NCI-H1105 treated with DMSO at 0.1 percent for 48 hours (cell line): ENCODE data around the gene ZNF282.

Source experiments
- DNase-seq: peaks from one replicate; lab custom pipeline; 2025; lab: John Stamatoyannopoulos, UW

Gene ZNF282

DNA sequence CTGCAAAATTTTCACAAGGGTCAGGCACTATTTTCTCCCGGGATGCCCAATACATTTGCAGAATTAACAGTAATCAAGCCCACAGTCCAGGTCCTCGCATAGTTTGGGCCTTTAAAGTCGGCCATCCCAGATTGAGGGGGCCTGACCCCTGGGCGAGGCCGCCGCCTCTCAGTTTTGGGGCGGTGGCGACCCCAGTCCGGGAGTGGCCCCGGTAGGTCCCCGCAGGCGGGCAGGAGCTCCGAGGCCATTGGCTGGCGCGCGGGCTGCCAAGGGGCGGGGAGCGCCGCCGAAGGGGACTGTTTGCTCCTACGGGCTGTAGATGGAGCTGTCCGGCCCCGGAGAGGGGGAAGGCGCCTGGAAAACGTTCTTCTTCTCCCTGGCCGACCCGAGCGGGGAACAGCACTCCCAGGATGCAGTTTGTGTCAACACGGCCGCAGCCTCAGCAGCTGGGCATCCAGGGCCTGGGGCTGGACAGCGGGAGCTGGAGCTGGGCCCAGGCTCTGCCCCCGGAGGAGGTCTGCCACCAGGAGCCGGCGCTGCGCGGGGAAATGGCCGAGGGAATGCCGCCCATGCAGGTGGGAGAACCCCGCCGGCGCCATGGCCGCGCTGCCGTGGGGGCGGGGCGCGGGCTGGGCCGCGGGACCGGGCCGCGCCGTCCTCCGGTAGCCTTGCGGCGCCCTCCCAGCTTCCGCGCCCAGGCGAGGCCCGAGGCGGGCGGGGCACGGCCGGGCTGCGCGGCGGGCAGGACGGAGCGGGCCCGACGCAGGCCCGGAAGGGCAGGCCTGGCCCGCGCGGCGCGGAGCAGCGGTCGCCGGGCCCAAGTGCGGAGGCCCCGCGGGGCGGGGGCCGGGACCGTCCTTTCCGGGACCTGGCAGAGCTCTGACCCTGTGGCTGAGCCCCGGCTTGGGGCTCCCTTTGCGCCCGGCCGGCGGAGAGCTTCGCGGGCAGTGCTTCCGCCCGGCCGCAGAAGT lies at the start of gene ZNF282:
TSS of gene ZNF282 (plus strand) at position 367 of the 971 bp plus-strand sequence. CDS start at position 411, 44 bp downstream.
- DNase-seq, result peak; percentile 87

DNA sequence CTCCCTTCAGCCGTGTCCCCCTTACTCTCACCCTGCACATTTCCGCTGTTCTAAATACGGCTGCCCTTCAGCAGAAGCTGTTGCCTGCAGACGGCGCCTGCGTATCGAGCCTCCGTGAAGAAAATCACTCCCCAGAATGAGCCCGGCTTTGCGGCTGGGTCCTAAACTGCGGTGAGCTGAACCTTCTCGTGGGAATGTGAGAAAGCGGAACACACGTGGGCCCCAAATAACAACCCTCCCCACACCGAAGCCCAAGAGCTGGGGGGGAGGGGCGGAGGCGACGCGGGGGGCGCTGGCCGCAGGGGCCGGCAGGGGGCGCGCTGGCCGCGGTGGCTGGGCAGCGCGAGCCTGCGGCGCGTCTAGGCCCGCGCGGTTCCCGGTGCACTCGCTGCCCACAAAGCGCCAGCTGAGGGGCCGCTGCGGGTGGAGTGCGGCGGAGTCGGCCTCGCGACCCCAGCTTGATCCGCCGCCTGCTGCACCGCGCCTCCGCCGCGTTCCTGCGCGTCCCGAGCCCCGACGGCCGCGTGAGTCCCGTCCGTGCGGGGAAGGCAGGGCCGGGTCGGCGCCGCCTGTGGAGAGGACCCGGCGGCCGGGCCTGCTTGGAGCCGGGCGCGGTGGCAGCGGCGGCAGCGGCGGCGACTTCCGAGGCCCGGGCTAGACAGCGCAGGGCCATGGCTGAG lies 48.1 kb upstream of the ZNF282 start, which contains the start of gene ZNF398:
TSS of gene ZNF398 (plus strand) at position 382 of the 680 bp plus-strand sequence. CDS start at position 672, 290 bp downstream.
- DNase-seq, result peak; percentile 81

DNA sequence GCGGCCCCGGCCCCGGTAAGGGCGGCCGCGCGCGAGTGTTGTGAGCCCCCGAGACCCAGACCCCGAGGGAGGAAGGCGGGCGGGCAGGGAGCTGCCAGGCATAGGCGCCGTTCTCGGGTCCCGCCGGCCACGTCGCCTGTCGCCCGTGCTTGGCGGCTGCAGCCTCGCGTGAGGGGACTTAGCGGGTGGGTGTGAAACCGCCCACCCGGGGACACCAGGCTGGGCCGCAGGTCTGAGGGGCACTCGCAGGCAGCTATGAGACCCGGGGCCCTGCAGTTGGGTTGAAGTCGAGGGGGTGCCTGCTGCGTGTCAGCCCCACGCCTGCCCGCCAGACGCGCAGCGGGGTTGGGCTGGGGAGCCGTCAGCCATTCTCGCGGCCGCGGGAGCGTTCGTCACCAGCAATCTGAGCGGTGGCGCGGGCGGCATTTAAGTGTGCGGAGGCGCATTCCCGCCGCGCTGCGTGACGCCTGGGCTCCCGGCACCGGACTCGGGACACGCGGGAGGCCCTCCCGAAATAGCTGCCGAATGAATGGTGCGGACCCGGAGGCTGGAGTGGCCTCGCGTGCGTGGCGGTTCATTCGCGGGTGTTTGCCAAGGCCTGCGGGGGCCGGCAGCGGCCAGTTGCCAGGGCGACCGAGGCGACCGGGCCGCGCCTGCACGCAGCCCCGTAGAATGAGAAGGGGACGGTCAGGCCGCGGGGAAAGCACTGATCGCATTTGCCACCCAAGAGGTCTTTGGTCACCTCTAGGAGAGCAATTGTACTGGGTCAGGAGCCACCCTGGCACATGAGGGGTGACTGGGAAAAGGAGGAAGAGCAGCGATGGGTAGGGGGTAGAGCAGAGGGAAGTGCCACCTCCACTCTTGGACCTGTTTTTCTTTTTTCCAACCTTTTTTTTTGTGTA lies 47.3 kb upstream of the ZNF282 start:
- peak; percentile 25 for DNase-seq

DNA sequence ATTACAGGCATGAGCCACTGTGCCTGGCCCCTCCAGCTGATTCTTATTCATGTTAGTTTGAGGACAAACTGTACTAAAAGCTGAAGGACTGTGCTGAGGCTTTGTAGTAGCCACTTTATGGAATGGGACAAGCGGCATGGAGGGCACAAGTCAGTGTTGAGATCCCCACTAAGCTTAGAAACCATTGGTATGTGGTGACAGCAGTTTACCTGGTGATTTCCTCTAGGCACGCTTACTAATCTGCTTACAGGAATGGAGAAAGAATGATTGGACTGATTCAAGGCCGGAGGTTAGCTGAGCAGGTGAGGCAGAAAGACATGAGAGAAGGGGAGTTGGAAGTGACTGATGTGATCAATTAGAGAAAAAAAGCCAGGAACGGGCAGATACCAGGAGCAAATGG lies 44.4 kb upstream of the ZNF282 start:
- no peak for DNase-seq

DNA sequence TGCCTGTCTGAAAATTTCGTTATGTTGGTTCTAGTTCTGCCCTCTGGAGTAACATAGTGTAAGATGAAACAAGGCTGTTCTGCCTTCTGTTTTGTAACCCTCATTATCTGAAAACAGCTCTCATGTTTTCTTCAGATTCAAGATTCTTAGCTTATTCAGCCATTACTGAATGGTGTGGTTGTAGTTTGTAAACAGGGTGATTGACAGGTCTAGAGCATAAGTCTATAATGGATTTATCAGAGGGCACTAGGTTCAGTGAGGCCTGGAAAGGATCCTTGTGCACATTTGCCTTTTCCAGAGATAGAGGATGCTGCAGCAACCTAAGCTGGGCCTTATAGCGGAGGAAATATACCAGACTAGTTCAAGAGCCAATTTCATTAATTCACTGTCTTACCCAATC lies 42.0 kb upstream of the ZNF282 start:
- DNase-seq, result no peak

DNA sequence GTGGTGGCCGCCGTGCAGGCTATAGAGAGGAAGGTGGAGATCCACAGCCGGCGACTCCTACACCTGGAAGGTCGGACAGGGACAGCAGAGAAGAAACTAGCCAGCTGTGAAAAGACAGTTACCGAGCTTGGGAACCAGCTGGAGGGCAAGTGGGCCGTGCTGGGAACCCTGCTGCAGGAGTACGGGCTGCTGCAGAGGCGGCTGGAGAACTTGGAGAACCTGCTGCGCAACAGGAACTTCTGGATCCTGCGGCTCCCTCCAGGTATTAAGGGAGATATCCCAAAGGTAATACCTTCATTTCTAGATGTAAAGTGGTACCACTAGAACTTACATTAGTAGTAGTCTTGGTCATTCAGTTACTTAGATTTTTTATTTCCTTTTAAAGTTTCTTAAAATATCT lies 41.3 kb upstream of the ZNF282 start:
- DNase-seq, result no peak

DNA sequence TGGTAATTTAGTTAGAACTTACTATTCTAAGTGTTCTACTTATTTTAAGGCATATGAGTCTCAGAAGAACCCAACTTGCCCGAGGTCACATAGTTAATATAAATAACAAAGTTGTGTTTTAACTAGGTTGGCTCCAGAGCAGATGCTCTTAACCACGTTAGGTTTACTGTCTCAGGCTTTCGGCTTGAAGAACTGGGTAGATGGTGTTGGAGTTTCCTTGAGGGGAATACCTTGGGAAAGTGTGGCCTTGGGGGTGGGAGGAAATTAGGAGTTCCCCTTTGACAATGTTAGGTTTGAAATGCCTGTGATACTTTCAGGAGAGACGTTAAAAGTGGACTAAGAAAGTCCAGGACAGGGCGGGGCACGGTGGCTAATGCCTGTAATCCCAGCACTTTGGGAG lies 38.4 kb upstream of the ZNF282 start:
- no peak for DNase-seq

DNA sequence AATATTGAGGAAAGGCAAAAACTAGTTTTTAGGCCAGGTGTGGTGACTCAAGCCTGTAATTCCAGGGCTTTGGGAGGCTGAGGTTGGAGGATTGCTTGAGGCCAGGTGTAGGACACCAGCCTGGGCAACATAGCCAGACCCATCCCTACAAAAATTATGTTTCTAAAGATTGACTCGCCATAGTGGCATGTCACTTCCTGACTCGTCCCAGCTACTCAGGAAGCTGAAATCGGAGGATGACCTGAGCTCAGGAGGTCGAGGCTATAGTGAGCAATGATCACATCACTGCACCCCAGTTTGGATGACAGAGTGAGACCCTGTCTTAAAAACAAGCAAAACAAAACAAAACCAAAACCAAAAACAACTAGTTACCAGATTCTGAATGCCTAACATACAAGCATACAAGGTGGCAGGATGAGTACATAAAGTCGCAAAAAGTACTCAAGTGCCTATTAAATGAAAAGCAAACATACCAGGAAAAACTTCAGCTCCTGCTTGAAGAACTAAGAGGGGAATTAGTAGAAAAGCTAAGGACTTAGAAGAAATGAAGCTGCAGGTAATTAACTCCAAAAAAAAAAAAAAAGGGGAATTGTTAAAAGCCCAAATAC lies 34.0 kb upstream of the ZNF282 start:
- no peak for DNase-seq

DNA sequence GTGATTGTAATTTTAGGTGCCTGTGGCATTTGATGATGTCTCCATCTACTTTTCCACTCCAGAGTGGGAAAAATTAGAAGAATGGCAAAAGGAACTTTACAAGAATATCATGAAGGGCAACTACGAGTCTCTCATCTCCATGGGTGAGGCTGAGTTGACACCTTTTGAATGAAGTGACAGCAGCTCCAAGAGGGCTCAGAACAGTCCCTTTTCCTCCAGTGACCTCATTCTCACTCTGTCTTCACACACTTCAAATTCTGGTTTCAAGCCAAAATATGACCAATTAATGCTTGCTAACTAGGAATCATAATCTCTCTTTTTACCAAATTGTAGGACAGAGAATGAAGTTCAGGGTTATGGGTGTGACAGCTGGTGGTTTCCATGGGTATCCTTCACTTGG lies 29.2 kb upstream of the ZNF282 start:
- DNase-seq, result no peak

DNA sequence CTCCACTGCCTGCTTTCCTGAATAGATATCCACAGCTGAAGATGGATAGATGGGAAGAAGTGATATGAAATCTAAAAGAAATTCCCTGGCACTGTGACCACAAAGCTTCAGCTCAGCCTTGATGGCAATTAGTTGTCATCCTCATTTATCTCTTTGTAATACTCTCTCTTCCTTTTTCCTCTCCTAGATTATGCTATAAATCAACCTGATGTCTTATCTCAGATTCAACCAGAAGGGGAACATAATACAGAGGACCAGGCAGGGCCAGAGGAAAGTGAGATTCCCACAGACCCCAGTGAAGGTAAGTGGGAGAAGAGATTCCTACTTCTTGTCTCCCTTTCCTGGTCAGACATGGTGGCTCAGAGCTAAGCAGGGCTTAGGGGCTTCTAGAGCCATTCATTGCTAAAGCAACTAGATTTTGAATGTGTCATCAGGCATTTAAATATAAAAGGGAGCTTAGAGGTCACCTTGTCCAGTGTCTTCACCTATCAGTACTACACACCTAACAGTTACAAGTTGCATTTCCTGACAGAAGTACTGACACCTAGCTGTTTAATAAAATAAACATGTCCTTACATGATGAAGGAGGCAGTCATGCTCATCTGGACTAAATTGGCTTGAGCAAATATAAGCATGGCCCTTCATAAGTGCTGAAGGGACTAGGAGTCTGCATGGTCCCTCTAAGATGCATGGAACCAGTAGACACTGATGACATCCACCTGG lies 28.6 kb upstream of the ZNF282 start:
- DNase-seq, result no peak

DNA sequence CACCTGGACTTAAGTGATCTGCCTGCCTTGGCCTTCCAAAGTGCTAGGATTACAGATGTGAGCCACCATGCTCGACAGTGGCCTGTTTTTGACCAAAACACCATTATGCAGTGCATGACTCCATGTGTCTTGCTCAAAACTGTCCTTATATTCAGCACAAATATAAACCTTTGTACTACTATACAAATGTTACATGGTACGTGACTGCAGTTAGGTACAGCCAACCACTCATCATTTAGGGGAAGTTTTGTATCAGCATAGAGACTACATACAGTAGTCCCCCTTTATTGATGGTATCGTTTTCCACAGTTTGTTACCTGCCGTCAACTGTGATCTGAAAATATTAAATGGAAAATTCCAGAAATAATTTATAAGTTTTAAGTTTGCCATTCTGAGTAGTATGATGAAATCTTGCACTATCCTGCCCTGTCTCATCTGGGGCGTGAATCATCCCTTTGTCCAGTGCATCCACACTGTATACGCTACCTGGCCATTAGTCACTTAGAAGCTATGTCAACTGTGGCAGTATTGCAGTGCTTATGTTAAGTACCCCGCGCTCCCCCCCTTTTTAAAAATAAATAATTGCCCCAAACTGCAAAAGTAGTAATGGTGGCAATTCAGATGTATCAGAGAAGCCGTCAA lies 23.3 kb upstream of the ZNF282 start:
- DNase-seq, result no peak

DNA sequence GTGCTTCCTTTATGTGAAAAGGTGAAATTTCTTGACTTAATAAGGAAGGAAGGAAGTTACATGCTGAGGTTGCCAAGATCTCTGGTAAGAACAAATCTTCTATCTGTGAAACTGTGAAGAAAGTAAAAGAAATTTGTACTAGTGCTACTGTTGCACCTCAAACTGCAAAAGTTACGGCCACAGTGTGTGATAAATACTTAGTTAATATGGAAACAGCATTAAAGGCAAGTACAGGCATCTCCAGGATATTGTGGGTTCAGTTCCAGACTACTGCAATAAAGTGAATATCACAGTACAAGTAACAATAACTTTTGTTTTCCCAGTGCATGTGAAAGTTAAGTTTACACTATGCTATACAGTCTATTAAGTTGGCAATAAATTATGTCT lies 22.8 kb upstream of the ZNF282 start:
- DNase-seq, result no peak

DNA sequence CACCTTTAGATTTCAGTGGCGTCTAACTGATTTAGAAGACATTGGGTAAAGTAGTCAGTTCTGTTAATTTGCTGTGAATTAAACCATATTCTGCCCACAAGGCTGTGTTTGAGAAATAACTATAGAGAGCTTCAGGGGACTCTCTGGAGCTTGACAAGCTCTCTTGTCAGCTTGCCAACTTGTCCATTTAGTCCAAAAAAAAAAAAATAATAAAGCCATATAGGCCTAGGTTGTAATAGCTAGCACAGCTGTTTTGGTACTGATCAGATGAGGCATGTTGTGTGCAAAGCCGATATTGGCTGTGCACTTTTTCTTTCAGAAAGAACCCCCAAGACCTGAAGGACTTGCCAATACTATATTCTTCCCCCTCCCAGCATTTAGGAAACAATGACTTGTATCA lies 20.2 kb upstream of the ZNF282 start:
- peak; percentile 57 for DNase-seq

DNA sequence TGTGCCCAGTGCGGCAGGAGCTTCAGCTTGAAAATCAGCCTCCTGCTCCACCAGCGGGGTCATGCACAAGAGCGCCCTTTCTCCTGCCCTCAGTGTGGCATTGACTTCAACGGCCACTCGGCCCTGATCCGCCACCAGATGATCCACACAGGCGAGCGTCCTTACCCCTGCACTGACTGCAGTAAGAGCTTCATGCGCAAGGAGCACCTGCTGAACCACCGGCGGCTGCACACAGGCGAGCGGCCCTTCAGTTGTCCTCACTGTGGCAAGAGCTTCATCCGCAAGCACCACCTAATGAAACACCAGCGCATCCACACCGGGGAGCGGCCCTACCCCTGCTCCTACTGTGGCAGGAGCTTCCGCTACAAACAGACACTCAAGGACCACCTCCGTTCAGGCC lies 16.1 kb upstream of the ZNF282 start:
- DNase-seq, result no peak

DNA sequence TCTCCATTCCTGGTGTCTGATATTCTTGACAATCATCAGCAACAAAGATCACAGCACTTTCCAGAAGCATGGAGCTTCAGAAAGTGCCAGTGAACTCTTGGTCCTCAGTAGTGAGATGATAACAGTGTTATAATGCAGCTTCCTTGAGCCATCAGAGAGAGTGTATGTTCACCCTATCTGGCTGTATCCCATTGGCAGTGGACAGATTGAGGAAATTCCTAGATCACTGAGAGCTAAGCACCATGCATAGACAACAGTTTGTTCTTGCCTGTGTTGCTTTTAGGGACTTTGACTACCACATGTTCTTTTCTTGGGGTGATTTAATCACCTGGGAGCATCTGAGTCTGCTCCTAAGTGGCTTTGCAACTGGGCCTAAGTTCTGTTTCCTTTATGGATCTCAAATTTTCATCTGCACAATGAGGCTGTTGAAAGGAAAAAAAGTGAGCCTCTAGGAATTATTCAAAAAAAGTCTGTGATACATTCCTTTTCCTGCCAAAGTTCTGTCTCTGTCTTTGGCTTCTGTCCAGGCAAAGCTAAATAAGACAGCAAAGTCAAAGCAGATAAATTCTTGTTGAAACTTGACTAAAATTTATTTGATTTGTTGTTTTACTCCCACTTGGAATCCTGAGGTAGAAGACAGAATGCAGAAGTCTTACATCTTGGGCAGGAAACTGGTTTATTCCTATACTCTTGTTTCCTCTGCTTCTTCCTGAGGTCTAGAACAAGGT lies 14.5 kb upstream of the ZNF282 start:
- DNase-seq, result no peak

DNA sequence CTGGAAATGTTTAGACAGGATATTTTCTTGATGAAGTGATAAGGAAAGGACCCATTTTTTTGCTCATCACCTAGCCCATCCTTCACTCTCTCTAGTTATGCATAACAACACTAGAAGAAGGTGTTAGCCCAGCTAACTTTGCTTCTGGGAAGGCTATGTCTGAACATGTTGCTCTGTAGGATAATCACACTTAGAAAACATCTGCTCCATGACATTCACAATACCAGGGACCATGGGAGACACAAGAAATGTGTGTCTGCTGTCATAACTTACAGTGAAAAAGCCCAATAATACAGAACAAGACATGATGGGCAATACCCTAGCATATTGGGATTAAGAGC lies 13.9 kb upstream of the ZNF282 start:
- no peak for DNase-seq

DNA sequence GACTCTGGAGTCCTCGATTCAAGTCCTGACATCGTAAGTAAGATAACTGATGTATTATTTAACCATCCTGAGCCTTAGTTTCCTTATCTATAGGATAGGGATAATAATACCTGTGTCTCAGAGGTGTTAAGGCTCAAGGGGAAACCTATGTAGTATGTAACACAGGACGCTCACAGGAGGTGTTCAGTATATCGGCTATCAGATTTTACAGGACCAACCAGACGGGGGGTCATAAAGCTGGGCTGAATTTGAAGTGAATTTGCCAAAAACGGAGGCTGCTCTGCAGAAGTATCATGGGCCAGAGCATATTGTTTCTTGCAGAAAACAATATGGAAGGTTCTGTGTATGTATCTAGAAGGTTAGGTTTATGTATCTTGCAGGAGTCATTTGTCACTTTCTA lies 11.1 kb upstream of the ZNF282 start:
- DNase-seq, result no peak

DNA sequence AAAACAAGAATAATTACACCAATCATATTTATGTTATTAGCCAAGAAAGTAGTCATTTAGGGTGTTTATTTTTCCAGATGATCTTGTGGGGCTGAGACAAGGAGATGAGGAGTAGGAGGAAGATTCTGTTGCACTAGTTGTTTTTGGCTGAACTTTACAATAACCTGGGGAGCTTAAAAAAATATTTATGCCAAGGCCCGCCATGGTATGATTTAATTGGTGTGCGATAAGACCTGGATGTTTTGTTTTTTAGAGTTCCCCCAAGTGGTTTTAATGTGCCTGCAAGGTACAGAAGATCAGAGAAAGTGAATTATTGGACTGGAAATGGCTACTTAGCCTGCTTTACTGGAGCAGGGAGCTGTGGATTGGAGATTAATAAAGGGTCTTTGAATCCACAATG lies 7.1 kb upstream of the ZNF282 start:
- no peak for DNase-seq

DNA sequence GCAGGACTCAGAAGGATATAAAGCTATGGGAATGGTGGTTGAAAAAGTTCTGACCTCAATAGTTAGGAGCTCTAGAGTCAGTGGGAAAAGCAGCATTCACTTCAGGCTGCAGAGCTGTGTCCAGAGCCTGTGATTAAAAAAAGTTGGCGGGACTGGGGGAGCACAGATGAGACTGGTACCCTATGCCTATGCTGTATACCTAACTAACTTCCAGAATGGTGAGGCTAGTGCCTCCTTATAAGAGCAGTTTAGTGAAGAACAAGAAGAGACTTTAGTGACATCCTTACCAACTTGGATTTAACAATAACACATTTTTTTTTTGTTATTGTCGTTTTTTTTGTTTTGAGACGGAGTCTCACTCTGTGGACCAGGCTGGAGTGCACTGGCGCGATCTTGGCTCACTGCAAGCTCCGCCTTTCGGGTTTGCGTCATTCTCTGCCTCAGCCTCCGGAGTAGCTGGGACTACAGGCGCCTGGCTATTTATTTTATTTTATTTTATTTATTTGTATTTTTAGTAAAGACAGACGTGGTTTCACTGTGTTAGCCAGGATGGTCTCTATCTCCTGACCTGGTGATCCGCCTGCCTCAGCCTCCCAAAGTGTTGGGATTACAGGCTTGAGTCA lies 6.6 kb upstream of the ZNF282 start:
- DNase-seq, result no peak

DNA sequence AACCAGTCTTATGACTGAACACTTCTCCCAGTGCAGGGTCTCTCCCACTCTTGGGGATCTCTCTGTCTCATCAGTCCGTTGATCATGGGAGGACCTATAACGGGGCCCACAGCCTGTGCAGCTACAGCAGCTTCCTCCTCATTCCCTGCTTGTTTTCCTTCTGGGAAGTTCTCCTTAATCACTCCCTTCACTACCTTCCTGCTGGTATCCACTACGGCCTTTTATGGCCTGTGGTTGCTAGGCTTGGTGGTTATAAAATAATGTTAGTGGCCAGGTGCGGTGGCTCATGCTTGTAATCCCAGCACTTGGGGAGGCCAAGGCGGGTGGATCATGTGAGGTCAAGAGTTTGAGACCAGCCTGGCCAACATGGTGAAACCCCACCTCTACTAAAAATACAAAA lies 3.5 kb upstream of the ZNF282 start:
- no peak for DNase-seq
